Activated T-helper 1 cell treated with anti-CD3 and anti-CD28 coated beads, Interleukin-2, amount 50 U/mL, for 16 hours (primary cell): ENCODE results near the gene ITGA2.
A peak's percentile ranks its signal among the peaks of the same experiment; 100 is the strongest.
"Not testable (repeated sequence)": the region's sequence is repeated elsewhere in the genome, so short reads cannot be mapped to it uniquely, and the experiment has no call there.

Experiments
- DNase-seq, 2 donors: peaks; one replicate each; pipeline ENCODE4 v3.0.0-alpha.2; 2020; ENCODE audit warnings: low read depth in 1 of 2, low spot score in 1 of 2

ITGA2 gene

DNA sequence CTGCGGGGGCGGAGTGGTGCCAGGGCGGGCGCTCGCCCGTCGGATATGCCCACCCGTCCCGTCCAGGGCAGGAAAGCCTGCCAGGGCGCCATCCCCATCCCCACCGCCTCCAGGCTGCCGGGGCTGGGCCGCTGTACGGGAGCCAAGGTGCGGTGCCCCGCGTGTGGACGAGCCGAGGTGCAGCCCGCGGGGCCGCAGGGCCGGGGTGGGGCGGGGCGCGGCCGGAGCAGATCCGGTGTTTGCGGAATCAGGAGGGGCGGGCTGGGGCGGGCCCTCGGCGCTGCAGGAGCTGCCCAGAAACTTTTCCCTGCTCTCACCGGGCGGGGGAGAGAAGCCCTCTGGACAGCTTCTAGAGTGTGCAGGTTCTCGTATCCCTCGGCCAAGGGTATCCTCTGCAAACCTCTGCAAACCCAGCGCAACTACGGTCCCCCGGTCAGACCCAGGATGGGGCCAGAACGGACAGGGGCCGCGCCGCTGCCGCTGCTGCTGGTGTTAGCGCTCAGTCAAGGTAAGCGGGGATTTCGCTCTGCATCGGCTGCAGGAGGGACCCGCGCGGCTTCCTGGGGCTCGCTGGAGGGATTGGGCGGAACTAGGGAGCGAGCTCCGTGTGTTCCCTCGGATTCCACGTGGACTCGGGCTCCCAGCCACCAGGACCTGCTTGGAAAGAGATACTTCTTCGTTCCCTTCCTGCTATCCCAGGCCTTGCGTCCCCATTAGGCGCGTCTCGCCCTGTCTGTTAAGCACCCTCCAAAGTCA is at the start of gene ITGA2:
Gene ITGA2, plus strand, starts transcription at position 328 of the 756 bp plus-strand sequence. Its CDS starts 117 bp downstream, at position 445.
- no peak for DNase-seq

DNA sequence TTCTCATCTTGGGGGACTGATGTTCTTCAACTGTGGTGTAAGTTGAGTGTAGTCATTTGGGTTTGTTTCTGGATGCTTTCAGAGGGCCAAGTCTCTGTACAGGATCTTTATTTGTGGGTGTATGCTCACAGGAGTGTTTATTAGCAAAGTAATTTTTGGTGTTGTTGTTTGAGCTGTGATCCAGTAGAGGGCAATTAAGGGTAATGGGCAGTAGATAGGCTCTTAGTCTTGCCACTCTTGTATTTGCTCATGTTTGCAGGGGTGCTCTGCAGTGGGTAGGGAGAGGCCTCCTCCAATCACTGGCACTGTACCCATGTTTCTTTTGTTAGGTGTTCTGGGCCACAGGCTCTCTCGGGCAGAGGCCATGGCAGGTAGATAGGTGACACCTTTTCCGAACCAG is 45.9 kb upstream of the ITGA2 start:
- no peak for DNase-seq

DNA sequence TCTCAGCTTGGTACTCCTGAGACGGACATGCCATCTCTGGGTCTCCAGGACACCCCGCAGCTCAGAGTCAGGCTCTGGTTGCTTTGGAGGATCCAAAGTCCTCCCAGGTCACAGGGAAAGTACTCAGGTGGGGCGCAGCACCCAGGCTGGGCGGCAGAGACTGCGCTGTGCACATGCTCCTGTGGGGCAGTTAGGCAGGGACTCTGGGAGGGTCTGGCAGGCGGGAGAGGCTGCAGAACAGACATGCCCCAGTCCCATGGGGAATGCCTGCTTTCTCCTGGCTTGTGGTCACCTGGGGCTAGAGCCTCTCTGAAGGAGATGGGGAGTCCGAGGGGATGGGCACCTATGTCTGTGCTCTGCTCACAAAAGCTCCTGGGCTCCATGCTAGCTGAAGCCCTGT is 45.3 kb upstream of the ITGA2 start:
- no peak for DNase-seq

DNA sequence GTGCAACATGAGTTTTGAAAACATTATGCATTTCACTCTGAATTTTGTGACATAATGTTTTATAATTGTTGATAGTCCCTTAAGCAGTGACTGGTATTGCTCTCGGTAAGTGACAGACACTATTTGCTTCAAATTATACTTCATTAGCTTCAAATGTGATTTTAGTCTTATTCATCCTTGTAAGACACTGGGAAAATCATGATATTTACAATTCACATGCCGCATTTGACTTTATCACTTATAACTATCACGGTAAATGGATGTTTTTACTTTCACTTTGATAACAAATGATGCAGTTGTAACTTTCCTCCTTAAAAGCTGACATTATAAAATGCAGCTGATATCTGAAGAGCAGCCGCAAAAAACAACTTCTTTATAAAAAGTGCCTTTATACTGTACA is 44.1 kb upstream of the ITGA2 start:
- no peak for DNase-seq

DNA sequence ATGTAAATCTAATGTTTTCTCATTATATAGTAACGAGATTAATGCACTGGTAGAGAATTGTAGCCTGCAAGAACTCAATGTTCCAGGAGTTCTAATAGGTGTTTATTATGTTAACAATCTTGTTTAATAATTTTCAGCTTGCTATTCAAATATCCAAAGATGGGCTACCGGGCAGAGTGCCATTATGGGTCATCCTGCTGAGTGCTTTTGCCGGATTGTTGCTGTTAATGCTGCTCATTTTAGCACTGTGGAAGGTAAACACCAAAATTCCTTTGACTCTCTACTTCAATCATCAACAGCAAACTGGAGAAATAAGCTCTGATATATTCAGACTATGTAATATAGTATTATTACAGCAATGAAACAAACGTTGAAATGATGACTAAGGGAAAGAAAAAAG is 41.9 kb upstream of the ITGA2 start:
- DNase-seq = no peak

DNA sequence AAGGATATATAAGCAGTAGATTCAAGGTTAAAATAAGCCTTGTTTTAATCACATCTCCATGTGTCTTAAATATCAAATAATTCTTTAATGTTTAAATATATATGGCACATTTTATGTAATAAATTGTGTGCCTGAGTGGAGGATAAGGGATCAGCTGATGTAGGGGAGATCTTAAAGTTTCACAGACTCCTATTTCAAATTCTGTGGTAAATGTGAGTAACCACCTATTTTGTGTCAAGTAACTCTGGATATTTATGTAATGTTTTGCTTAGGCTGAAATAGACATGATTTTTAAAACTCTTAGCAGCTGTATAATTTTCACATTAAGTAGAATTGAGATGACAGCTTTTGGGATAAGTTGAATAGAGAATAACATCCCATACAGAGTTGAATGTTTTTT is 41.3 kb upstream of the ITGA2 start:
- no peak for DNase-seq

DNA sequence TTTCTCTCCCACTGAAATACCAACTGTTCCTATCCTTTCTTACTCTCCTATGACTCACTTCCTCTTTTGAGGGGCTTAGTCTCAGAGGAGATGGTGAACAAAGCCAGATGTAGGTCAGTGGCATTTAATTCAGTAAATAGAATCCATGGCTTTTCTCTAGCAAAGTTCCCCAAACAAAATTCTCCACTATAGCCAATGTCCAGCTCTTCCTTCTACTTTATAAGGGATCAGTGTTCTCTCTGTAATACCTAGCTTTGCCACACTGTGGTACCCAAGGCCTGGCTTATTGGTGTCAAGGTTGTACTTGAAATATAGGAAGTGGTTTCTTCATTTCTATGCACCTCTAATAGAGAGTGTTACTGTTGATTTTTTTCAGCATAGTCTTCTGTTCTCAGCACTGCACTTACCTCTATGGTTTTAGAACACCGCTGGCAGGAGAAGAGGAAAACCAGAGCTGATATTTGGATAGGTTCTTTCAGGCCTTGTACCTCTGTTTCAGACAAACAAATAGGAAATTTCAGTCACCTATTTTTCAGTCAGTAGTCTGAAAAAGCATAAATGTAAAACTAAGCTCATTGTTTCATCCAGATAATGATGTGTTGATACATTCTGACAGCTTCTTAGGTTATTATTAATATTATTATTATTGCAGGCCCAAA is 40.6 kb upstream of the ITGA2 start:
- DNase-seq = peak in 1 of 2 donors; percentile 17

DNA sequence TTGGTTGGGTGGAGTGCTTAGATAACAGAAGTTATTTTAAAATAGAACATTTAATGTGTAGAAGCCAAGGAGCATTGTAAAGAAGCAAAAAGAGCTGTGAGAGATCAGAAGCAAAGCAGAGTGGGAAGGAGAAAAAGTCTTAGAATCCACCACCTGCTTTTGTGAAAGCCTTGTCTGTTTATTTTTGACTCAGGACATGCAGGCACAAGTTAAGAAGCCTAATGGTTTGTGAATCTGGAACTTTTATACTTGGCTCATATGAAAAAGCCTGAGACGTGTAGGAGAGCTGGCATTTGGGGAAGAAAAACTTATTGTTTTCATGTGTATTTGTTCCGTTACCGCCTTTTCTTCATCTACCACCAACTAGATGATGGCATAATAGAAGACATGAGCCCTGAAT is 38.5 kb upstream of the ITGA2 start:
- no peak for DNase-seq

DNA sequence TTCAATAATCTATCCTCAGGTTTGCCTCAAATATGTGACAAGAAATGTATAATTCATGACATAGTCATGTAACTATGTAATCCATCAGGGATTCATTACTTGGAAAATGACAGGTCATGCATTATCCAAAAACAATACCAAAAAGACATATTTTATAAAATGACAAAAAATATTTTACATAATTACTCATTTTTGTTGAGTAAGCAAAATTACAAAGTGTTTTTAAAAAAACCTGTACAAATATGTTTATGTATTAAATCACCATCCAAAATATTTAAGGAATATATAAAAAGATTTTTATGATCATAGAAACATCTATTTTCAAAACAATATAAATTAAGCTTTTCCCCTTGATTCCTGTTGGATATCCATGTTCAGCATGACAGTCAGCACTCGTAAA is 36.7 kb upstream of the ITGA2 start:
- no peak for DNase-seq

DNA sequence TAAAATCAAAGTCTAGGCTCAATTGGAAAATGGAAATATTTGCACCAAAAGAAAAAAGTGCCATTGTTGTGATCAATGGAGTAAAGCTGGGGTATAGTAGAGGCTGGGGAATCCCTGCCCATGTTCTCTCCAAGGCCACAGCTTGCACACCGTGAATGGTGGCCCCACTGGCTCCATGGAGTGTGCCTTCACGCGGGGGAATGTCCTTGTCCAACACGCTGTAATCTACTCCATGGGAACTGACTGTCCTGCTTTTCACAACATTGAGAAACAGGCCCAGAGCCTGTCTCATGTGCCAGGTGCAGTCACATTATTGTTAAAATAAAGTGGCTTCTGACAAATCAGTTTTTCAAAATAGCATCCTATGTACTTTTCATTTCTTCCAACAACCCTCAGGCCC is 33.1 kb upstream of the ITGA2 start:
- no peak for DNase-seq

DNA sequence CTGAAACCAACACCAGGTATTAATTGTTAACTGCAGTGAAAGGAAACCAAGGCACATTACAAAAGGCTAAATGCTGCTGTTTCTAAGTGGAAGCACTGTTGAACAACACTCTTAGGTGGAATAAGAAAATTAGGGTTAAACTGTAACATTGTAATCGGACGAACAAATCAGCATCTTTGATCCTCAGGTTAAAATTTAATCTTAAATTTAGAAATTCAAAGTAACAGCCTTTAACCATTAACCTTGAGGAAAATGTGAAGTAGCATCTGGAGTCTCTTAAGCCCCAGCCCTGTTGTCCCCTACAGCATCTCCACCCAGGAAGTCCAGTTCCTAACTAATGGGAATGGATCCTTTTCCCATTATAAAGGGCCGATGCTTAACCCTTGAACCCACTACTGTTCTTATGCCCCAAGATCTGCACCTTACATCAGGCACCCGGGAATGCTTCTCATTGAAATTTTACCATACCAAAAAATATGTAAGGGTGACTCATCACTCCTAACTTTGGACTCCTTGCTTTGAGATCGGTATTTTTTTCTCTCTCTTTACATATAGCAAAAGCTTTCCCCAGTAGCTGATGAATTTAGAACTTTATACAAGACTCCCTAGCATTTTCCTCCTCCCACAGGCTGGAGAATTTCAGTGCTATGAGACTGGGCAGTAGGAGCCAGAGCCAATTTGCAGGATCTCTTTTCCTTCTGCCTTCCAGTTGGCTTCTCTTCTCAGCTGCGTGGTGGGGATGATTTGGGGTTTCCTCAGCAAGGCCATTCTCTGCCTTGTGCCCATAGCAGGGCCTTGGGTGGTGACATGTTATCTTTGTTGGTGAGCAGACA is 32.0 kb upstream of the ITGA2 start:
- DNase-seq = no peak

DNA sequence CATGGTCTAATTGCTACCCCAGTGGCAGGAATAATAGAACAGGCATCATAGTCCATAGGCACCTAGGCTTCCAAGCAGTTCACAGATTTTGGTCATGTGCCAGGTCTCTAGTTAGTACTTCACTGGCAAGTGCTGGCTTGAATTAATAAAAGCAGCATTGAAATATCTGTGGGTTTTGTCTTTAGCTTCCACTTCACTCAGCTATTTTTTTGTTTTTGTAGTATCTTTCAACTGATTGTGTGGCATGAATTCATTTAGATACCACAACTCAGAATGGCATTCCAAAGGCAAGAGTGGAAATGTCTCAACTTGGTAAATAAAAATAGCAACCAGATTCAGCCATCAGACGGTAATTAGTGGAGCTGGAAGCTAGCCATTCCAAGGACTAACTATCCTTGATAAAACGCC is 27.9 kb upstream of the ITGA2 start:
- no peak for DNase-seq

DNA sequence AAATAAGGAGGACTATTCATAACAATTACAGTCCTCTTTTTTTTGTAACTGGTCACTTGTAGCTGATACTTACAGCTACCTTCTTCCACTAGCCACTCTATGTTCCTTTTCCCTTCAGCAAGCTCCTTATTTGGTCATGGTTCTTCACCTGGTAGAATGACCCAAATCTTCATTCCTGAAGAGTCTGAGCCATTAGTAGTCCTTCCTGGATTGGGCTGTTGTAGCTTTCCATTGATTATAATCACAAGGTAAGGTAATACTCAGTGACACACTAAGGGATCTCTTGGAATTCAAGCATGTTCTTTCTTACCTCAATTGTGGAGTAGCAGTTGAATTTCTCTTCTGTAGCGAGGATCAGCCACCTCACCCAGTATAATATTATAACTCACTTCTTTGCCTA is 25.5 kb upstream of the ITGA2 start:
- no peak for DNase-seq

DNA sequence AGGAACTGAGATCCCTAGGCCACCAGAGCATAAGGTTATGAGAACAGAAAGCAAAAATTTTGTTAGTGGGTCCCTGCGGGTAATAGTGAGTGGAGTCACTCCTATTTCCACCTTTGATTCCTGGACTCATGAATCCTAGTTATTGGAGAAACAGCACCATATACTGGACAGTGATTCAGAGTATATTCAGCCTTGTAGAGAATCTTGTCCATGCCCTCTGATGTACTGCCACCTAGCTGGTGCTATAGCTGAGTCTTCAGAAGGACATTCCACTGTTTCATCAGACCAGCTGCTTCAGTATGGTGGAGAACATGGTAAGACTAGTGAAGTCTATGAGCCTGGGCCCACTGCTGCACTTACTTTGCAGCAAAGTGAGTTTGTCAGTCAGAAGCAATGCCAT is 25.0 kb upstream of the ITGA2 start:
- no peak for DNase-seq

DNA sequence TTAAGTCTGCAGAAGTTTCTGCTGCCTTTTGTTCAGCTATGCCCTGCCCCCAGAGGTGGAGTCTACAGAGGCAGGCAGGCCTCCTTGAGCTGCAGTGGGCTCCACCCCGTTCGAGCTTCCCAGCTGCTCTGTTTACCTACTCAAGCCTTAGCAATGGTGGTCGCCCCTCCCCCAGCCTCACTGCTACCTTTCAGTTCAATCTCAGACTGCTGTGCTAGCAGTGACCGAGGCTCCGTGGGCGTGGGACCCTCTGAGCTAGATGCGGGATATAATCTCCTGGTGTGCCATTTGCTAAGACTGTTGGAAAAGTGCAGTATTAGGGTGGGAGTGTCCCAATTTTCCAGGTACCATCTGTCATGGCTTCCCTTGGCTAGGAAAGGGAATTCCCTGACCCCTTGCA is 13.0 kb upstream of the ITGA2 start:
- DNase-seq = not testable (repeated sequence)

DNA sequence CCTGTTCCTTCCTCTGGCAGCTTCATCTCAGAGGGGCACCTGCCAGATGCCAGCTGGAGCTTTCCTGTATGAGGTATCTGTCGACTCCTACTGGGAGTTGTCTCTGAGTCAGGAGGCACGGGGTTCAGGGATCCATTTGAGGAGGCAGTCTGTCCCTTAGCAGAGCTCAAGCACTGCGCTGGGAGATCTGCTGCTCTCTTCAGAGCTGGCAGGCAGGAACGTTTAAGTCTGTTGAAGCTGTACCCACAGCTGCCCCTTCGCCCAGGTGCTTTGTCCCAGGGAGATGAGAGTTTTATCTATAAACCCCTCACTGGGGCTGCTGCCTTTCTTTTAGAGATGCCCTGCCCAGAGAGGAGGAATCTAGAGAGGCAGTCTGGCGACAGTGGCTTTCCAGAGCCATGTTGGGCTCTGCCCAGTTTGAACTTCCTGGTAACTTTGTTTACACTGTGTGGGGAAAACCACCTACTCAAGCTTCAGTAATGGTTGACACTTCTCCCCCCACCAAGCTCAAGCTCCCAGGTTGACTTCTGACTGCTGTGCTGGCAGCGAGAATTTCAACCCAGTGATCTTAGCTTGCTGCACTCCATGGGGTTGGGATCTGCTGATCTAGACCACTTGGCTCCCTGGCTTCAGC is 11.8 kb upstream of the ITGA2 start:
- no peak for DNase-seq

DNA sequence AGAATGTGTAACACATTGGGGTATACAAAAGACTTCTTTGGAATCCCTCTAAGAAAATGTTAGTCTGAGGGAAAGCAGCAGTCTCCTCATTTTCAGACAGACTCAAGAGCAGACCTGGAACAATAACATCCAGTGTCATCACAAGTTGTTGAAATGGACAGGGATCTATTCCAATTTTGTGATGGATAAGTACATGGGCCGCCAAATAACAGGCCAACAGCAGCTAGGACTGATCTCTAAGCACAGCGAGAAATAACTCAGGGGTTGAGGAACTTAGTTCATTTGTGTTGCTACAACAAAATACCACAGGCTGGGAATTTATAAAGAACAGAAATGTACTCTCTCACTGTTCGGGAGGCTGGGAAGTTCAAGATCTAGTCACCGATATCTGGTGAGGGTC is 7.6 kb upstream of the ITGA2 start:
- DNase-seq = no peak

DNA sequence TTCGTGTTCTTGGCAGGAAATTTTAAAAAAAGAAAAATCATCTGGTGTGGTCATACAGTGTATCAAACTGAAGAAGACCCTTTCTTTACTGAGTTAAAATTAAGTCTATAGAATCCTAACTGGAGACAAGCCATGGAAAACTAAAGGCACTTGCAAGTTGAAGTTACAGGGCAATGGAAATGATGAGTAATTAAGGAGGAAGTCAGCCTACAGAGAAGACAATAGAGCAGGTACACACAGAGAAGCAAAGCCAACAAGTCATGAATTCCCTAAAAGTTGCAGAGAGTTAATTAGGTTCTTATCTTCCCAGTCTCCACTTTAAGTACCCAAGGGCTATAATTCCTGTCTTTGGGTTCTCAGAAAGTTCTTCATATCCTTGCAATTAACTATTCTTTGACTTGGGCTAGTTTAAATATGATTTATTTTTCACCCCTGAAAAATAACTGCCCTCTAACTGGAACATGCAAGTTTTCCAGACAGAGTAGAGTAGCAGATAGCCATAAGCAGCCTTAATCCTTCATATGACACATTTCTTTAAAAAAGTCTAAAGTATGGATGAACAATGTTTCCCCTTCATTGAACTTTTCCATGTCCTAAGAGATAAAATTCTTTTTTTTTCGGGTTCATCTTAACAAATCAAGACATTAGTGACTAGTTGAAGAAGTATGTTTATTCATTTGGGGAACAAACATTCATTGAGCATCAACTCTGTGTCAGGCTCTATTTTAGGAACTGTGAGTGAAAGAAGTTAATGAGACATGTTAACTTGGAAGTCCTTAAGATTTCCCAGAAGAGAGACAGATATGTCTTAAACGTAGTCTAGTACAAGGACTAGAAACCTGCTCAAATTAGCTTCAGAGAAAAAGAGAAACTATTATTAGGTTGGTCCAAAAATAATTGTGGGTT is 5.2 kb upstream of the ITGA2 start:
- no peak for DNase-seq

DNA sequence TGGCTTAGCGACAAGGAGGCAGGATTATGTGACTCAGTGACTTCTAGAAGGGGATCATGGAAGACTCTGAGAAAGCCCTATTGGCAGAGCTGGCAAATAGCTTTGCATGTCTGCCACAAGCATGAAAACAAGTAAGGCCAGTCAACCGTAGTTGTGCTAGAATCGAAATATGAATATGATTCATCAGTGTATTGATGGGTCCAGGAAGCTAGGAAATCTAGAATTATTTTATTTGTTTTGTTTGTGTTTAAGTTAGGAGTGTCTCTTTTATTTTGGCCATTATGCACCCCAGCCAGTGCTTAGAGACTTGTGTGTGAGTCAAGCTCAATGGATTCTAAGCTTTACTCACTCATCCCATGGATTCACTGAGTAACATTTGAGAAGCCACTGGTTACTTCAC is 3.8 kb upstream of the ITGA2 start:
- DNase-seq = no peak

DNA sequence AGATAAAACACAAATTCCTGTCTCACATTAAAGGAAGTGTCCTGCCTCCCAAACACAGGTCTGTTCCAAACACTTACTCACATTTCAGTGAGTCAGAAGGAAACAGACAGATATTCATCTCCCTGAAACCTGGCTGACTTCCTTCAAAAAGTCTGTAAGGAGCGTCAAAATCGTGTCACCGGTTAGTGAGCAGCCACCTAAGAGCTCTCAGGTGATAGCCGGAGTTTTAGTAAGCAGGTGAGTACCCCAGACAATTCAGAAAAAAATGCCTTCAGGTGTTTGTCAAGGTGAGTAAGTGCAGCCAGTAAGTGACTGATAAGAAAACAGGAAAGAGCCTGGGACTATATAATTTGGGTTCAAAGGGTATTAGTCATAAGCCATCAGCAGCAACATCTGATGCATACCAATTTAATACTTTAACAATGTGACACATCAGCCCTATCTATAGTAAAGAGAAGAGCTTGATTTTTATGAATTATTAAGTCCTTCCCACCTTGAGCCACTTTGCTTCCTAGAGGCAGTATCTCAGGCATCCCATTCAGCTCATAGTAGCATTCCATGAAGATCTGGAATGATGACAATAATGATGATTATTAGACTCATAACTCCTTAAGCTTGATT is 1.3 kb upstream of the ITGA2 start:
- no peak for DNase-seq
